HG03378 (cell line): Measurements from ENCODE around the gene STX10.

Source experiments
- ATAC-seq: cut with Tn5 transposase; IDR thresholded peaks from one replicate; pipeline ENCODE4 v1.9.1; 2021; ENCODE audit warnings: mild to moderate bottlenecking, moderate library complexity; ENCODE audit not compliant: unreplicated experiment

Gene STX10

DNA sequence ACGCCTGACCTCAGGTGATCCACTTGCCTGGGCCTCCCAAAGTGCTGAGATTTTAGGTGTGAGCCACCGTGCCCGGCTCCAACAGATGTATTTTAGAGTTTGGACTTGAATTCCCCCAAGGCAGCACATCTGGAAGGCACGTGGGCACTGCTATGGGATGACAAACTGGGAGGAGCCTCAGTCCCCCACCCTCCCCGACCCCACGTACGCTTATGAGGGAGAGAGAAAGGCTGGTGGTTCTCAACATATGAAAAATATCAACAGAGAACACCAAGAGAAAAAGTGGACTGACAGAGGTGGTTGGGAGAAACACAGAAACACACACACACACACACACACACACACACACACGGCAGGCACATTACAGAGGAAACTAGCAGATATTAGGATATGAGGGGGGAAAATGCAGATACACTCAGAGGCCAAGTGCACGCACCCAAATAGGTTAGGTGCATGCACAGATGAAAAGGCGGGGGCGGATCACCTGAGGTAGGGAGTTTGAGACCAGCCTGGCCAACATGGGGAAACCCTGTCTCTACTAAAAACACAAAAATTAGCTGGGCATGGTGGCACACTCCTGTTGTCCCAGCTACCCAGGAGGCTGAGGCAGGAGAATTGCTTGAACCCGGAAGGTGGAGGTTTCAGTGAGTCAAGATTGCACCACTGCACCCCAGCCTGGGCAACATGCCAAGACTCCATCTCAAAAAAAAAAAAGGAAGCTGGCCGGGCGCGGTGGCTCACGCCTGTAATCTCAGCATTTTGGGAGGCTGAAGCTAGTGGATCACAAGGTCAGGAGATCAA, 3.2 kb downstream of the STX10 start:
- ATAC-seq, result no peak

DNA sequence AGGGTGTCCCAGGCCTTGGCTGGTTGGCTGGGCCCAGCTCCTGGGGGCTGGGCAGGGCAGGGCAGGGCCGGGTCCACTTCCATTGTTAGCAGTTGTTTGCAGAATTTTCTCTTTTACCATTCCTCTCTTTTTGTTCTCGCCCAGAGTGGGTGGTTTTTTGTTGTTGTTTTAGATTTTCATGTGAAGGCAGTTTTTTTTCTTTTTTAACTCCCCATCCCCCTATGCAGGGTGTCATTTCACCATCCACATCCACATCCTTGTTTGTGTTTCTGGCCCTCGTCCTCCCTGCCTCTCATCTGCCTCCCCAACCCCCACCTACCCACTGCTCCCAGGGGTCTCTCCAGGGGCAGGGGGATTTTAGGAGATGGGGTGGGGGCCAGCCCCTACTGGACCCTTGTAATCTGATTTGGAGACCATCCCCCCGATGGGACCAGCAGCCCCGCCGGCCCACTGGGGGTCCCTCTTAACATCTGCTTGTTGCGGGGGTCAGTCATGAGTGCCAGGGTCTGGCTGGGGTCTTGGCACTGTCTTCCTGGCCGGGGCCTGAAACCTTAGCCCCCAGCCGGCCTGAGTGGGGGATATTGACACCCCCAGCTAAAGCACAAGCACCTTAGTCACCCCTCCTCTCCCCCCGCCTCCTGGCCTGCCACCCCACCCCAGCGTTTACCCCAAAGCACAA, 10.4 kb downstream of the STX10 start:
- ATAC-seq, result no peak

DNA sequence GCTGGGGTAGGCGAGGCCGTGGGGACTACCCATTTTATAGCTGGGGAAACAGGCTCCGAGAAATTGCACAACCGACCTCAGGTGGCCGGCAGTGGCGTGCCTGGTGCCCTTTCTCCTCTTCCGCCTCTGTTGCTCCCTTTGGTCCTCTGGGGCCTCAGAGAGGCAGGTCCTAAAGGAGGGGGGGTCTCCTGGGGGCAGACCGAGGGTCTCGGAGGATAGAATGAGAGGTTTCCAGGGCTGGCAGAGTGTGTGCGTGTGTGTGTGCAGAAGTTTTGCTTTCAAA, 11.3 kb downstream of the STX10 start:
- no peak for ATAC-seq

DNA sequence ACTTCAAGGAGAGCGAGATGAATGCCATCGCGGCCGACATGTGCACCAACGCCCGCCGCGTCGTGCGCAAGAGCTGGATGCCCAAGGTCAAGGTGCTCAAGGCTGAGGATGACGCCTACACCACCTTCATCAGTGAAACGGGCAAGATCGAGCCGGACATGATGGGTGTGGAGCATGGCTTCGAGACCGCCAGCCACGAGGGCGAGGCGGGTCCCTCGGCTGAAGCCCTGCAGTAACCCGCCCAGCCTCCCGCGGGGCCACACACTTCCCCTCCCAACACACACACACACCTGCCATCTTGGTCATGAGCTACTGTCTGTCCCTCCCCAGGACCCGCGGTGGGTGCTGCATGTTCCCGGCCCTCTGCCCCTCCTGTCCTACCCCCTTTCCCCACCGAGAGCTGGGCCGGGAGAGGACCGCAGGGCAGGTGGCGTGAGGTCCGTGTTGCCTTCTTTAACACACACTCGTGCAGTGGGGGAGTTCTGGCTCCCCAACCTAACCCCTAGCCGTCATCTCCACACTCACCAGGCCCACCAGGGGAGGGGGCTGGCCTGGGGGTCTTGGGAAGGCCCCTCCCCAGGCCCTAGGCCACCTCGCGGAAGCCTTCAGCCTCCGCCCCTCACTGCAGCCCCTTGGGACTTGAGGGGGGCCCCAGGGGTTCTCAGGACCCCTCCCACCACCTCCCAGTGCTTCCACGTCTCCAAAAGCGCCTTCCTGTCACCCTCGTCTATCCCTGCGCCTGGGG, 11.8 kb downstream of the STX10 start:
- ATAC-seq, result no peak

DNA sequence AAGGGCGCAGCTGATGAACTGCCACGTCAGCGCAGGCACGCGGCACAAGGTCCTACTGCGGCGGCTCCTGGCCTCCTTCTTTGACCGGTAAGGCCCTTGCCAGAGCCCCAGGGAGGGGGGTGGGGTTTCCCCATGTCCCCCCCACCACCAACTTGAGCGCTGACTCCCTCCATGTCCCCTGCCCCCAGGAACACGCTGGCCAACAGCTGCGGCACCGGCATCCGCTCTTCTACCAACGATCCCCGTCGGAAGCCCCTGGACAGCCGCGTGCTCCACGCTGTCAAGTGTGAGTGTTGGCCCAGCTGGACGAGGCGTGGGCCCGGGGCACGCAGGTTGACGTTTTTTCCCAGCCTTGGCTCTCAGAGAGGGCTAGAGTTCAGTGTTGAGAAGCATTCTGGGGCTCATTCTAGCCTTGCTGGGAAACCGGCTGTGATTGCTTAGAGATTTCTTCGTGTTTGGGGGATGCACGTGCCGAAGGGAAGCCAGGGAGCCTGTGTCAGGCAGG, 12.8 kb downstream of the STX10 start:
- ATAC-seq, result no peak

DNA sequence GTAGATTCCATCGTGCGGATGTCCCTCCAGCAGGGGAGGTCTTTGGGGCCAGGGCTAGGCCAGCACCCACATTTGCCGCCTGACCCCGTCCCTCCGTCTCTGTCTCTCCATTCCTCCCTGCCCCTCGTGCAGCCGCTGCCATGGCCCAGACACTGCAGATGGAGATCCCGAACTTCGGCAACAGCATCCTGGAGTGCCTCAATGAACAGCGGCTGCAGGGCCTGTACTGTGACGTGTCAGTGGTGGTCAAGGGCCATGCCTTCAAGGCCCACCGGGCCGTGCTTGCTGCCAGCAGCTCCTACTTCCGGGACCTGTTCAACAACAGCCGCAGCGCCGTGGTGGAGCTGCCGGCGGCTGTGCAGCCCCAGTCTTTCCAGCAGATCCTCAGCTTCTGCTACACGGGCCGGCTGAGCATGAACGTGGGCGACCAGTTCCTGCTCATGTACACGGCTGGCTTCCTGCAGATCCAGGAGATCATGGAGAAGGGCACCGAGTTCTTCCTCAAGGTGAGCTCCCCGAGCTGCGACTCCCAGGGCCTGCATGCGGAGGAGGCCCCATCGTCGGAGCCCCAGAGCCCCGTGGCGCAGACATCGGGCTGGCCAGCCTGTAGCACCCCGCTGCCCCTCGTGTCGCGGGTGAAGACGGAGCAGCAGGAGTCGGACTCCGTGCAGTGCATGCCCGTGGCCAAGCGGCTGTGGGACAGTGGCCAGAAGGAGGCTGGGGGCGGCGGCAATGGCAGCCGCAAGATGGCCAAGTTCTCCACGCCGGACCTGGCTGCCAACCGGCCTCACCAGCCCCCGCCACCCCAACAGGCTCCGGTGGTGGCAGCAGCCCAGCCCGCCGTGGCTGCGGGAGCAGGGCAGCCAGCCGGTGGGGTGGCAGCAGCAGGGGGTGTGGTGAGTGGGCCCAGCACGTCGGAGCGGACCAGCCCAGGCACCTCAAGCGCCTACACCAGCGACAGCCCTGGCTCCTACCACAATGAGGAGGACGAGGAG, 14.8 kb downstream of the STX10 start:
- no peak for ATAC-seq

DNA sequence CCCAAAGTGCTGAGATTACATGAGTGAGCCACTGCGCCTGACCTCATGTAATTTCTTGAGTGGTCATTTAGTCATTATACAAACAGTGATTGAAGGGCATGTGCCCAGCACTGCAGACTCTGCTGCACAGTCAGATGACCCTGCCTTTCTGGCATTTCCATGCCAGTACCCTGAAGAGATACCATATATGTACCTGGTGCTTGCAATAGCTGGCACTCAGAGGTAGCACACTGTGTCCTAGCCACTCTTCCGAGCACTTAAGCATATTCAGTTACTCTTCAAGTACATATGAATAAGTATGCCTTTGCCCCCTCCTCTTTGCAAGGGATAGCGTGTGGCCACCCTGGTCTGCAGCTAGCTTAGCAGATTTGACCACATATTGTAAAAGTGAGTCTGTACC, 15.5 kb downstream of the STX10 start:
- ATAC-seq, result no peak

DNA sequence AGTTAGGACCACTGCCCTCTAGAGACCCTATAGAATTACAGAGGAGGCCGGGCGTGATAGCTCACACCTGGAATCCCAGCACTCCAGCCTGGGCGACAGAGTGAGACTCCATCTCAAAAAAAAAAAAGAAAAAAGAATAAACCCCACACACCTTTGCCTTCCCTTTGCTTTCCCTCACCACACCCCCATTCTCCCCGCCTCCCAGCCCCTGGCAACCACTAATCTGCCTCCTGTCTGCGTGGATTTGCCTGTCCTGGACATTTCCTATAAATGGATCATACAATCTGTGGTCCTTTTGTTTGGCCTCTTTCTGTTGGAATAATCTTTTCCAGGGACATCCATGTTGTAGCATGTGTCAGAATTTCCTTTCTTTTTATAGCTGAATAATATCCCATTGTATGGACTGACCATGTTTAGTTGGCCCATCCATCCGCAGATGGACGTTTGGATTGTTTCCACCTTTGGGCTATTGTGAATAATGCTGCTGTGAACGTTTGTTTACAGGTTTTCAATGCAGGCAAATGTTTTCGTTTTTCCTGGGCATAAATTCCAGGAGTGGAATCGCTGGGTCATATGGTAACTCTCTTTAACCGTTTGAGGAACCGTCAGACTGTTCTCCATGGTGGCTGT, 16.8 kb downstream of the STX10 start:
- no peak for ATAC-seq

DNA sequence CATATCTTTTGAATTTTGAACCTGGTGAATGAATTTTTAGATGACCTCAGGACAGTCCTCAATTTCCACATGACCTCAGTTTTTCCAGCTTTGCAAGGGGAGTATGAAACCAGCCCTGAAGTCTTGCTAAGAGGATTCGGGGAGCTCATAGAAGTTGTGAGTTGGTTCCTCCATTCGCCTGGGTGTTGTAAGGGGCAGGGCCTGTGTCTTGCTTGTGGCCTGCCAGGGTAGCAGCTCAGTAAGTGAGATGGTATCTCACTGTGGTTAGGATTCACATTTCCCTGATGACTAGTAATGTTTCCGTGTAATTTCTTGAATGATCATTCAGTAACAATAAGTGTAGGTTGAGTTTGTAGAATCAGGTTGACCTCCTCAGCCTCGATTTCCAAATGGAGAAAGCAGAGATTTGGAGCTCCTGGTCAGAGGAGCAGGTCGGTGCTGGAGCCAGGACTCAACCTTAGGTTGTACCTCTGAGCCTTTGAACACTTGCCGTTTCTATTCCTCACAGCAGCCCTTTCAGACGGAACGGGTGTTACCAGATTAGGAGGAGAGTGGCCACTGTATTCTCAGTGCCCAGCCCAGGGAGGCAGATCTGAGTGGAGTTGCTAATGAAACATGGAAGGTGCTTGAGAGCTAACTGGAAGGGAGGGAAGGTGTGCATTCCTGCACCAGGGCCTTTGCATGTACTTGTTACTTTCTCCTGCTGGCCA, 17.5 kb downstream of the STX10 start:
- ATAC-seq, result no peak

DNA sequence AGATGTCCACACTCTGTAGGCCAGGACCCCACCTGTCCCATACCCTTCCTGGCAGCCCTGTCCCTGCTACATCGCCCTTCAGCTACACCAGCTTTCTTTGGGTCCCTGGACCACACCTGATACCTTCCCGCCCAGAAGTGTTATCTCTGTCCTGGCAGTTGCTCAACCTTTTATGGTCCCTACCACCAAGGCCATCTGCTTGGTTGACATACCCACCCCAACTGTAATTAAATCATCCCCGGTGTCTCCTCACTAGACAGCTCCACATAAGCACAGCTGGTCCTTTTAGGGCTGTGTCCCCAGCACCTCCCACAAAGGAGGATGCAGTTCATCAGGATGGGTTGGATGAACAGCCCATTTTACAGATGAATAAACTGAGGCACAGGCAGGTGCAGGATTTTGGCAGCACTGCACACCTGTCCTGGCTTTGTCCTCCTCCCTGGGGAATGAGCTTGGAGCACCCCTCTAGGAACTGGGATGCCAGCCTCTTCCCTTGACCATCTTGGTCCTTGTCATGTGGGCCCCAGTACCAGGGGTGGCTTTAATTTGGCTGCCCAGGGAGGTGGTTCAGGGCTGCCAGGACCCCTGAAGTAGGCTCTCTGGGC, 19.2 kb downstream of the STX10 start:
- ATAC-seq, result no peak

DNA sequence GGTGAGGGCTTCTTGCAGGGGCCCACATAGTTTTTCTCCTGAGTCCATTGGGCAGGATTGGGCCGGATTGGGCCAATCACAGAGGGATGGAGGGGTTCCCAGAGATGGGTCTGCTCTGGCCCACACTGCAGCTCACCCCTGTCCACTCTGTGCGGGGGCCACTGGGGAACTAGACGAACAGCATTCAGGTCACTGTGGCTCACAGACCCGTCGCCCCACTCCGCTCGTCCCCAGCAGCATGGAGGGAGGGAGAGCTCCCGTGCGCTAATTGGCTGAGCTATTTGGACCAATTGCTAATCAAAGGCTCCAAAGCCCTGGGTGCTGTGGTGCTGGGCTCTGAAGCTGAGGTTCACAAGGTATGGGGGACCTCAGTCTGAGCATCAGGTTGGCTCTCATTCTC, 20.8 kb downstream of the STX10 start:
- no peak for ATAC-seq

DNA sequence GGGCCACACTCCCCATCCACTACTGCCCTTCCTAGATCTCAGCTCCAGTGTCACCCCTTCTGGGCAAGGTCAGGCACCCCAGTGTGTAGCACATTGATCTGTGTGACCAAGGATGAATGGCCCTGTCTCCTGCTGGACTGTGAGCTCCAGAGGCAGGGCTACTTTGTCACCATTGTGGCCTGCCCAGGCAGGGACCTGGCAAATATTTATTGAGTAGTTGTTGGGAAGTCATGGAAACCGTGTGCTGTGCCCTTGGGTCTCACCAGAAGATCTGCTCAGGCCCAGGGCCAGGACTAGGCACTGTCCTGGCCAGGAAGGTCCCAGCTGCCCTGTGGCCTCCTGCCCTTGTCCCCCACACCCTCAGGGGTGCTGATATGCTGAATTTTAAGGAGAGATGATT, 21.6 kb downstream of the STX10 start:
- no peak for ATAC-seq

DNA sequence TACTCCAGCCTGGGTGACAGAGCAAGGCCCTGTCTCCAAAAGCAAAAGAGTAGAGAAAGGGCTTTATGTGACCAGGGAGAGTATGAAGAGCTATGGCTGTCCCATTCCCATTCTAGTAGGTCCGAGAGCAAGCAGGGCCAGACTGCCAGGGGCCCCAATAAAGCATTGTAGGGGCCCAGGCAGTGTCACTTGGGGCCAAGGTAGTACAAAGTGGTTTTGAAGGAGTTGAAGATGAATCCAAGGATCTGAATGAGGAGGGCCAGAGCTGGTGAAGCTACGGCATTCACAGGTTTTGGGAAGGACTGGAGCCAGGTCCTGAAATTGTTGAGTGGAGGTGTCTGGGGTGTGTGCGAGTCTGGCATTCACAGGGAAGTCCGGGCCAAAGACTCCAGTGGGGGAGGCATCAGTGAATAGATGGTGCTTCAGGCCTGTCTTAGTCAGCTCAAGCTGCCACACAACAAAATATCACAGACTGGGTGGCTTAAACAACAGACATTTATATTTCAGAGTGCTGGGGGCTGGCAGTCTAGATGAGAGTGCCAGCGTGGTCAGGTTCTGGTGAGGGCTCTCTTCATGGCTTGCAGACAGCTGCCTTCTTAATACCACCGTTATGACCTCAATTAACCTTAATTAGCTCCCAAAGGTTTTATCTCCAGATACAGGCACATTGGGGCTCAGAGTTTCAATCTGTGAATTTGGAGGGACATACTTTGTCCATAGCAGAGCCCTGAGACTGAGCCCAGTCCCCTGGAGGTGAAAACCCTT, 22.2 kb downstream of the STX10 start:
- ATAC-seq, result no peak

DNA sequence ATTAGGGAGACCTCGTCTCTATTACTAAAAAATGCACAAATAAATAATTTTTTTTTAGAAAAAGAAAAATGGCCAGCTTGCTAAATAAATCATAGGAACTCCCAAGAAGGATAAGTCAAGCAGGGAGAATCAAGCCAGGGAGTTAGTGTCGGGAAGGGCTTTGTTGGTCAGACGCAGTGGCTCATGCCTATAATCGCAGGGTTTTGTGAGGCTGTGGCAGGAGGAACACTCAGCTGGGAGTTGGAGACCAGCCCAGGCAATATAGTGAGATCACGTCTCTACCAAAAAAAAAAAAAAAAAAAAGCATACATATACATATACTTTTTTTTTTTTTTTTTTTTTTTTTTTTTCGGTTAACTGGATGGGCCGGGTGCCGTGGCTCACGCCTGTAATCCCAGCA, 23.1 kb downstream of the STX10 start:
- no peak for ATAC-seq

DNA sequence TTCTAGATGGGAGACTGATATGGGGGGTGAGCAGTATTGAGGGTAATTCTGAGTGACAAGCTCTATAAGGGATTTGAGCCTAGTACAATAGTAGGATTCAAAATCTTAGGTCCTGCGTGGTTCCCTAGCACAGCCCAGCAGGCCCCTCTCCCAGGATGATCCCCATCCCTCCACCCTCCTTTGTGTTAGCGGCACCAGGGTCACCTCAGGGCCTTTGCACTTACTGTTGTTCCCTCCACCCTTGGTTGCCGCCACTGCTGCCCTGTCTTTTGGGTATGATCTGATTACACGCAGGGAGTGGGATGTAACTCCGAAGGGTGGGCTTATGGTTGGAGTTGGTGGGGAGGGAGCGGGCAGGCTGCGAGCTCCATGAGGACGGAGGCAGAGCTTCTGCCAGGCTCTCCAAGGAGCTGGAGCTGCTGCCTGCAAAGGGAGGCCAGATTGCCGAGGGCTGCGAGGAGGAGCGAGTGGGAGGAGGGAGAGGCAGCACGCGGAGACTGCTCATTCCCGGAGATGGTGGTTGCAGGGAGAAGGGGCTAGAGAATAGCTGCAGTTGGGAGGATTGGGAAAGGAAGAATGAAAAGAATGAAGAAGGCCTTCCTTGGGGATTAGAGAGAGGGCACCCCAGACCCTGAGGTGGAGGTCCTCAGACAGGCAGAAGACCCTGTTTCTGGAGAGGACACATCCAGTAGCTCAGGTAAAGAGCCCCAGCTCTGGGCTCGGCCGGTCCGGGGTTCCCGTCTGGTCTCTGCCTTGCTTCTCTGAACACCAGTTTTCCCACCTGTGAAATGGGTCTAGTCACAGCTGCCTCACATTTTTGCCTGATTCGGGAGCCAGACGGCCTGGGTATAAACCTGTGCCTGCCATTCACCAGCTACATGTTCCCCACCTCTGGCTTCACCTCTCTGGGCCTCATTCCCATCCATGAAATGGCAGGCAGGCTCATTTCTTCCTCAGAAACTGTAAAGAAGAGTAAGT, 26.9 kb downstream of the STX10 start:
- ATAC-seq, result no peak

DNA sequence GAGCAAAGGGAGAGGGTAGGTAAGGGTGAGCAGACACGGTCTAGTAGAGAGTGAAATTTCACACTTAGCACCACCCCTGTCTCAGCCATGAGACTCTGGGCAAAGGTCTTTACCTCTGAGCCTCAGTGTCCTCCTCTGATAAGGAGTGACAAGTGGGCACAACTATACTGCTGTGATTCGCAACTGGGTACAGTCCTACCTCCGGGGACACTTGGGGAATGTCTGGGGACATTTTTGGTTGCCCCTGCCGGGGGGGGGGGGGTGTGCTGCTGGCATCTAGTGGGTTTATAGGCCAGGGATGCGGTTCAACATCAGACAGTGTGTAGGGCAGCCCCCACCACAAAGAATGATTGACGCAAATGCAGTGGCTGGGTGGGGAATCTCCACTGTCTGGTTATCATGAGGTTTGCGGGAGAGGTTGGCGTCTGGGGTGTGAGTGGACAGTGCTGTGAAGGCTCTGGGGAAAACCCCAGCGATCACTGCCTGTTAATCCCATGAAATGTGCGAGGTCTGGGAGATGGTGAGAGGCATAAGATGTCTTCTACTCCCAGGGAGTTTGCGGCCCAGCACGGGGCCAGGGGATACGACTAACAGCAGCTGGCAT, 27.8 kb downstream of the STX10 start:
- no peak for ATAC-seq
